Panc1 (cell line): ENCODE measurements around the gene IL19.

Experiments used
- POLR2AphosphoS5 ChIP-seq: IDR thresholded peaks from 2 replicates; pipeline ENCODE4 v1.6.1; 2012; ENCODE audit warnings: mild to moderate bottlenecking, low read depth, low read length, moderate library complexity
- SIN3A ChIP-seq: IDR thresholded peaks from 2 replicates; pipeline ENCODE4 v1.6.1; 2012; ENCODE audit warnings: low read depth, mild to moderate bottlenecking, low read length, moderate library complexity, borderline replicate concordance; ENCODE audit not compliant: insufficient read depth
- TCF7L2 ChIP-seq: IDR thresholded peaks from 2 replicates; pipeline ENCODE4 v1.6.1; 2011; ENCODE audit warnings: mild to moderate bottlenecking, low read depth, low read length, inconsistent platforms
- TF ChIP-seq, protein P1 (sequence below): fragments of 450-650 bp; IDR thresholded peaks from 2 replicates; pipeline ENCODE4 v1.5.1; 2017; ENCODE audit warnings: mild to moderate bottlenecking
- TF ChIP-seq, protein P2 (sequence below), 2 experiments: IDR thresholded peaks; 2 replicates each; pipeline ENCODE4 v1.6.1; 2011 to 2012; ENCODE audit warnings: low read depth in 2 of 2, control low read depth in 1 of 2, low read length in 1 of 2, mild to moderate bottlenecking in 1 of 2, moderate library complexity in 1 of 2; ENCODE audit not compliant: insufficient read depth in 1 of 2

DNA sequence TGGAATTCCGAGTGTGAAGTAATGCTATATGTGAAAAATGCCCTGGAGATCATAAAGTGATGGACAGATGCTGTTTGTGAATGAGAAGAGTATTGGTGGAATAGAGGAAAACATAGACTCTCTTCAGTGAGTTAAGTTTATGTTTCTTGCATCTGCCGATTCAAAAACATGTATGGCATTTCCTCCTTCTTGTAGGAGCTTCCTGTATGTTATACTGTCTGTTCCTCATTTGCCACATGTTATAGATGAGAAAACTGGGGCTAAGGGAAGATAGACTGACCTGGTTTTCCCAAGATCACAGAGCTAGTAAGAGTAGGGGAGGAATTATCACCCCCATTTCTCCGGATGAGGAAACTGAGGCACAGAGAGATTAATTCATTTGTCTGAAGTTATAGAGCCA is 53.8 kb downstream of the IL19 start:
- TF ChIP-seq, protein P1, sequence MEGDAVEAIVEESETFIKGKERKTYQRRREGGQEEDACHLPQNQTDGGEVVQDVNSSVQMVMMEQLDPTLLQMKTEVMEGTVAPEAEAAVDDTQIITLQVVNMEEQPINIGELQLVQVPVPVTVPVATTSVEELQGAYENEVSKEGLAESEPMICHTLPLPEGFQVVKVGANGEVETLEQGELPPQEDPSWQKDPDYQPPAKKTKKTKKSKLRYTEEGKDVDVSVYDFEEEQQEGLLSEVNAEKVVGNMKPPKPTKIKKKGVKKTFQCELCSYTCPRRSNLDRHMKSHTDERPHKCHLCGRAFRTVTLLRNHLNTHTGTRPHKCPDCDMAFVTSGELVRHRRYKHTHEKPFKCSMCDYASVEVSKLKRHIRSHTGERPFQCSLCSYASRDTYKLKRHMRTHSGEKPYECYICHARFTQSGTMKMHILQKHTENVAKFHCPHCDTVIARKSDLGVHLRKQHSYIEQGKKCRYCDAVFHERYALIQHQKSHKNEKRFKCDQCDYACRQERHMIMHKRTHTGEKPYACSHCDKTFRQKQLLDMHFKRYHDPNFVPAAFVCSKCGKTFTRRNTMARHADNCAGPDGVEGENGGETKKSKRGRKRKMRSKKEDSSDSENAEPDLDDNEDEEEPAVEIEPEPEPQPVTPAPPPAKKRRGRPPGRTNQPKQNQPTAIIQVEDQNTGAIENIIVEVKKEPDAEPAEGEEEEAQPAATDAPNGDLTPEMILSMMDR = no peak
- no peak for TF ChIP-seq SIN3A
- TF ChIP-seq, protein P2, sequence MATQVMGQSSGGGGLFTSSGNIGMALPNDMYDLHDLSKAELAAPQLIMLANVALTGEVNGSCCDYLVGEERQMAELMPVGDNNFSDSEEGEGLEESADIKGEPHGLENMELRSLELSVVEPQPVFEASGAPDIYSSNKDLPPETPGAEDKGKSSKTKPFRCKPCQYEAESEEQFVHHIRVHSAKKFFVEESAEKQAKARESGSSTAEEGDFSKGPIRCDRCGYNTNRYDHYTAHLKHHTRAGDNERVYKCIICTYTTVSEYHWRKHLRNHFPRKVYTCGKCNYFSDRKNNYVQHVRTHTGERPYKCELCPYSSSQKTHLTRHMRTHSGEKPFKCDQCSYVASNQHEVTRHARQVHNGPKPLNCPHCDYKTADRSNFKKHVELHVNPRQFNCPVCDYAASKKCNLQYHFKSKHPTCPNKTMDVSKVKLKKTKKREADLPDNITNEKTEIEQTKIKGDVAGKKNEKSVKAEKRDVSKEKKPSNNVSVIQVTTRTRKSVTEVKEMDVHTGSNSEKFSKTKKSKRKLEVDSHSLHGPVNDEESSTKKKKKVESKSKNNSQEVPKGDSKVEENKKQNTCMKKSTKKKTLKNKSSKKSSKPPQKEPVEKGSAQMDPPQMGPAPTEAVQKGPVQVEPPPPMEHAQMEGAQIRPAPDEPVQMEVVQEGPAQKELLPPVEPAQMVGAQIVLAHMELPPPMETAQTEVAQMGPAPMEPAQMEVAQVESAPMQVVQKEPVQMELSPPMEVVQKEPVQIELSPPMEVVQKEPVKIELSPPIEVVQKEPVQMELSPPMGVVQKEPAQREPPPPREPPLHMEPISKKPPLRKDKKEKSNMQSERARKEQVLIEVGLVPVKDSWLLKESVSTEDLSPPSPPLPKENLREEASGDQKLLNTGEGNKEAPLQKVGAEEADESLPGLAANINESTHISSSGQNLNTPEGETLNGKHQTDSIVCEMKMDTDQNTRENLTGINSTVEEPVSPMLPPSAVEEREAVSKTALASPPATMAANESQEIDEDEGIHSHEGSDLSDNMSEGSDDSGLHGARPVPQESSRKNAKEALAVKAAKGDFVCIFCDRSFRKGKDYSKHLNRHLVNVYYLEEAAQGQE (IDR thresholded peaks at IDR 0.05; ENCODE audit: insufficient read depth in 1 of 2, low read depth in 2 of 2, low read length in 1 of 2) = no peak
- no peak for TF ChIP-seq POLR2AphosphoS5
- TF ChIP-seq TCF7L2 = no peak
